Measurements from ENCODE around the gene STAC2. TPM values are rescaled to one million over a fixed set of nuclear protein-coding genes. Genes with fewer than 3 reads are reported as not detected.

STAC2 gene
- total RNA-seq, 2 donors from 2014 or later = not detected

GRCh38 chr17:39219647-39220154 is 6.0 kb downstream of the STAC2 start:
- TF ChIP-seq CTCF (IDR thresholded peaks at IDR 0.05) (no peak), POLR2A (IDR thresholded peaks at IDR 0.05) (no peak)
- no peak for ATAC-seq
- DNase-seq = no peak
- Histone ChIP-seq H3K27ac (no peak overlapping the region), H3K4me1 (peaks cover 2% of the 10 kb centered on the region), H3K27me3 (no peaks in the 10 kb centered on the region), H3K36me3 (replicated peaks in 1 of 2; ENCODE audit: insufficient read depth in 1 of 2, low read depth in 2 of 2) (no peaks in the 10 kb centered on the region), H3K4me3 (no peak overlapping the region), H3K9me3 (no peaks in the 10 kb centered on the region)
- intact Hi-C loops (cut with DNase I) = no loop called here
- 54% methylated on average over 8 of the region's 8 CpGs; no CpG with 5 or more reads in 1 of the 2 donors for WGBS, 2 donors

GRCh38 chr17:39218906-39219305 is 6.8 kb downstream of the STAC2 start:
- WGBS, 2 donors = 65 to 66% methylated on average over 8 of the region's 8 CpGs
- H3K9me3 ChIP-seq = no peaks in the 10 kb centered on the region
- intact Hi-C loops (cut with DNase I) = no loop called here
- TF ChIP-seq POLR2A (IDR thresholded peaks at IDR 0.05) (no peak), CTCF (IDR thresholded peaks at IDR 0.05) (no peak)
- H3K36me3 ChIP-seq (replicated peaks in 1 of 2; ENCODE audit: insufficient read depth in 1 of 2, low read depth in 2 of 2) = no peaks in the 10 kb centered on the region
- no peaks in the 10 kb centered on the region for H3K4me1 ChIP-seq
- no peak for ATAC-seq
- DNase-seq = no peak
- no peak overlapping the region for H3K27ac ChIP-seq
- no peaks in the 10 kb centered on the region for H3K27me3 ChIP-seq
- H3K4me3 ChIP-seq = no peak overlapping the region

GRCh38 chr17:39217734-39218369 is 7.9 kb downstream of the STAC2 start:
- H3K4me1 ChIP-seq = no peaks in the 10 kb centered on the region
- H3K4me3 ChIP-seq = no peak overlapping the region
- 22 to 23% methylated on average over 17 to 24 of the region's 24 CpGs for WGBS, 2 donors
- no peaks in the 10 kb centered on the region for H3K27me3 ChIP-seq
- intact Hi-C loops (cut with DNase I) = no loop called here
- H3K27ac ChIP-seq = no peak overlapping the region
- TF ChIP-seq CTCF (IDR thresholded peaks at IDR 0.05) (no peak), POLR2A (IDR thresholded peaks at IDR 0.05) (no peak)
- H3K9me3 ChIP-seq = no peaks in the 10 kb centered on the region
- H3K36me3 ChIP-seq (replicated peaks in 1 of 2; ENCODE audit: insufficient read depth in 1 of 2, low read depth in 2 of 2) = no peaks in the 10 kb centered on the region
- DNase-seq (no peak), ATAC-seq (no peak)

GRCh38 chr17:39213852-39214251 is 11.9 kb downstream of the STAC2 start:
- peaks cover 12% of the 10 kb centered on the region for H3K4me1 ChIP-seq
- H3K27ac ChIP-seq = no peak overlapping the region
- H3K36me3 ChIP-seq (replicated peaks in 1 of 2; ENCODE audit: insufficient read depth in 1 of 2, low read depth in 2 of 2) = no peaks in the 10 kb centered on the region
- intact Hi-C loops (cut with DNase I) = no loop called here
- no peak for ATAC-seq
- DNase-seq = no peak
- 40 to 69% methylated on average over 1 to 8 of the region's 9 CpGs for WGBS, 2 donors
- no peak overlapping the region for H3K4me3 ChIP-seq
- H3K27me3 ChIP-seq = peaks cover 0 to 7% of the 10 kb centered on the region in 2 donors
- H3K9me3 ChIP-seq = no peaks in the 10 kb centered on the region
- no peak for TF ChIP-seq POLR2A (IDR thresholded peaks at IDR 0.05)
- no peak for TF ChIP-seq CTCF (IDR thresholded peaks at IDR 0.05)

All from body of pancreas (tissue), 4 donors.